DOHH2 (cell line): ENCODE measurements around the gene ANKRD6.

ENCODE experiments used
- H3F3A ChIP-seq: fragments of 200-600 bp; sonication (generic), shearing (Covaris generic); 2 replicates; pipeline ENCODE4 v1.6.0; 2016; ENCODE audit warnings: antibody characterized with exemption, mild to moderate bottlenecking; ENCODE audit not compliant: control insufficient read depth, insufficient read depth
- H3K27ac ChIP-seq: fragments of 200-600 bp; sonication (generic); 2 replicates; pipeline ENCODE4 v1.5.1; 2014; ENCODE audit warnings: low read depth, mild to moderate bottlenecking, low read length, moderate library complexity
- H3K27me3 ChIP-seq: fragments of 200-600 bp; sonication (generic); 2 replicates; pipeline ENCODE4 v1.6.1; 2014; ENCODE audit warnings: mild to moderate bottlenecking, low read length, mixed read lengths; ENCODE audit not compliant: control insufficient read depth
- H3K36me3 ChIP-seq: fragments of 200-600 bp; sonication (generic); 2 replicates; pipeline ENCODE4 v1.6.1; 2014; ENCODE audit warnings: mild to moderate bottlenecking, low read length, moderate library complexity, mixed read lengths; ENCODE audit not compliant: control insufficient read depth
- H3K4me1 ChIP-seq: fragments of 200-600 bp; sonication (generic); 2 replicates; pipeline ENCODE4 v1.6.1; 2014; ENCODE audit warnings: mild to moderate bottlenecking, low read length, mixed read lengths; ENCODE audit not compliant: control insufficient read depth
- H3K4me2 ChIP-seq: fragments of 200-600 bp; sonication (generic); 2 replicates; pipeline ENCODE4 v1.6.0; 2014; ENCODE audit warnings: mild to moderate bottlenecking, low read length, moderate library complexity
- H3K4me3 ChIP-seq: fragments of 200-600 bp; sonication (generic); 2 replicates; pipeline ENCODE4 v1.5.1; 2014; ENCODE audit warnings: mild to moderate bottlenecking, low read length, mixed read lengths
- H3K79me2 ChIP-seq: fragments of 200-600 bp; sonication (generic); 2 replicates; pipeline ENCODE4 v1.6.1; 2014; ENCODE audit warnings: mild to moderate bottlenecking, low read length, mixed read lengths; ENCODE audit not compliant: control insufficient read depth
- H3K9me2 ChIP-seq: fragments of 200-600 bp; sonication (generic); replicated peaks from 2 replicates; pipeline ENCODE4 v1.6.1; 2014; ENCODE audit warnings: mild to moderate bottlenecking, low read length, mixed read lengths; ENCODE audit not compliant: control insufficient read depth
- H3K9me3 ChIP-seq: fragments of 200-600 bp; sonication (generic); 2 replicates; pipeline ENCODE4 v1.6.1; 2014; ENCODE audit warnings: antibody characterized with exemption, low read length, mixed read lengths; ENCODE audit not compliant: control insufficient read depth, insufficient read depth
- H4K20me1 ChIP-seq: fragments of 200-600 bp; sonication (generic); 2 replicates; pipeline ENCODE4 v1.6.0; 2014; ENCODE audit warnings: low read depth, mild to moderate bottlenecking, antibody characterized with exemption, low read length, moderate library complexity; ENCODE audit not compliant: control insufficient read depth, insufficient read depth
- CTCF ChIP-seq: fragments of 200-600 bp; sonication (generic); IDR thresholded peaks from one replicate; pipeline ENCODE4 v1.5.1; 2014; ENCODE audit warnings: antibody characterized with exemption, mild to moderate bottlenecking, low read depth, low read length; ENCODE audit not compliant: poor library complexity, severe bottlenecking
- EZH2phosphoT487 ChIP-seq: fragments of 200-600 bp; sonication (generic); IDR thresholded peaks from 2 replicates; pipeline ENCODE4 v1.6.1; 2017; ENCODE audit warnings: borderline replicate concordance, mild to moderate bottlenecking, antibody characterized with exemption, low read length, moderate library complexity, mixed read lengths

ANKRD6 gene

GRCh38 chr6:89505847-89506246 lies 72.9 kb downstream of the ANKRD6 start:
- Histone ChIP-seq H3K9me2 (no peaks in the 10 kb centered on the region), H3K79me2 (no peaks in the 10 kb centered on the region), H3K27me3 (peaks cover 13% of the 10 kb centered on the region), H3F3A (no peaks in the 10 kb centered on the region), H3K9me3 (no peaks in the 10 kb centered on the region), H3K4me3 (no peak overlapping the region), H3K4me1 (no peaks in the 10 kb centered on the region), H4K20me1 (no peaks in the 10 kb centered on the region; the same call in 1 of the 2 replicates), H3K27ac (no peak overlapping the region), H3K4me2 (no peak overlapping the region), H3K36me3 (no peaks in the 10 kb centered on the region)
- TF ChIP-seq EZH2phosphoT487 (no peak), CTCF (no peak)

- no peaks in the 10 kb centered on the region for H3K4me1 ChIP-seq
- H3K9me2 ChIP-seq, result no peaks in the 10 kb centered on the region
- no peaks in the 10 kb centered on the region for H3K36me3 ChIP-seq
- no peaks in the 10 kb centered on the region for H3K9me3 ChIP-seq
- H3K79me2 ChIP-seq, result no peaks in the 10 kb centered on the region
- no peak overlapping the region for H3K27ac ChIP-seq
- no peaks in the 10 kb centered on the region for H4K20me1 ChIP-seq
- TF ChIP-seq EZH2phosphoT487 (no peak), CTCF (no peak)
- no peak overlapping the region for H3K4me2 ChIP-seq
- peaks cover 5% of the 10 kb centered on the region; the same call in 1 of the 2 replicates for H3K27me3 ChIP-seq
- H3F3A ChIP-seq, result no peaks in the 10 kb centered on the region
- H3K4me3 ChIP-seq, result no peak overlapping the region
Observed at GRCh38 chr6:89506716-89507617, 74.0 kb downstream of the ANKRD6 start.

GRCh38 chr6:89508755-89509563 lies 76.0 kb downstream of the ANKRD6 start:
- Histone ChIP-seq H3K4me2 (no peak overlapping the region), H3K36me3 (no peaks in the 10 kb centered on the region), H3F3A (no peaks in the 10 kb centered on the region), H3K9me3 (no peaks in the 10 kb centered on the region), H3K4me1 (no peaks in the 10 kb centered on the region), H3K27ac (no peak overlapping the region), H4K20me1 (no peaks in the 10 kb centered on the region), H3K9me2 (no peaks in the 10 kb centered on the region), H3K4me3 (no peak overlapping the region), H3K79me2 (no peaks in the 10 kb centered on the region), H3K27me3 (peaks cover 3% of the 10 kb centered on the region; the same call in 1 of the 2 replicates)
- TF ChIP-seq CTCF, result no peak
- no peak for TF ChIP-seq EZH2phosphoT487
